Mesothelial cell of epicardium (in vitro differentiated cells): ENCODE results near the gene RTEL1. TPM values are rescaled to one million over a fixed set of nuclear protein-coding genes. Genes with fewer than 3 reads are reported as not detected.

Experiments
- DNase-seq, 2 experiments: peaks; one replicate each; pipeline ENCODE4 v3.0.0; 2021; ENCODE audit warnings: low spot score in 2 of 2; ENCODE audit not compliant: unreplicated experiment in 2 of 2
- H3K27ac Mint-ChIP-seq: 2 replicates; pipeline ENCODE4 v1.8.0; 2021; ENCODE audit warnings: mixed read lengths
- H3K27me3 Mint-ChIP-seq: 2 replicates; pipeline ENCODE4 v1.8.0; 2021; ENCODE audit warnings: low read depth, mixed read lengths
- H3K36me3 Mint-ChIP-seq: 2 replicates; pipeline ENCODE4 v1.8.0; 2021; ENCODE audit warnings: mixed read lengths
- H3K4me1 Mint-ChIP-seq: 2 replicates; pipeline ENCODE4 v1.8.0; 2021; ENCODE audit warnings: mixed read lengths
- H3K4me3 Mint-ChIP-seq: 2 replicates; pipeline ENCODE4 v1.8.0; 2021; ENCODE audit warnings: mild to moderate bottlenecking, moderate library complexity, mixed read lengths
- H3K9me3 Mint-ChIP-seq: 2 replicates; pipeline ENCODE4 v1.8.0; 2021; ENCODE audit warnings: mixed read lengths
- total RNA-seq: library from RNA; stranded (reverse); gene quantifications from 3 replicates; pipeline ENCODE4 v1.2.1, GENCODE V29; 2021
- TF ChIP-seq, protein P1 (sequence below): fragments of 200-600 bp; sonication (generic); IDR thresholded peaks from one replicate; pipeline ENCODE4 v1.5.0; 2021; ENCODE audit warnings: antibody characterized with exemption; ENCODE audit not compliant: unreplicated experiment

Gene RTEL1
- total RNA-seq, 1 donor from 2014 or later, result 38.7 TPM

DNA sequence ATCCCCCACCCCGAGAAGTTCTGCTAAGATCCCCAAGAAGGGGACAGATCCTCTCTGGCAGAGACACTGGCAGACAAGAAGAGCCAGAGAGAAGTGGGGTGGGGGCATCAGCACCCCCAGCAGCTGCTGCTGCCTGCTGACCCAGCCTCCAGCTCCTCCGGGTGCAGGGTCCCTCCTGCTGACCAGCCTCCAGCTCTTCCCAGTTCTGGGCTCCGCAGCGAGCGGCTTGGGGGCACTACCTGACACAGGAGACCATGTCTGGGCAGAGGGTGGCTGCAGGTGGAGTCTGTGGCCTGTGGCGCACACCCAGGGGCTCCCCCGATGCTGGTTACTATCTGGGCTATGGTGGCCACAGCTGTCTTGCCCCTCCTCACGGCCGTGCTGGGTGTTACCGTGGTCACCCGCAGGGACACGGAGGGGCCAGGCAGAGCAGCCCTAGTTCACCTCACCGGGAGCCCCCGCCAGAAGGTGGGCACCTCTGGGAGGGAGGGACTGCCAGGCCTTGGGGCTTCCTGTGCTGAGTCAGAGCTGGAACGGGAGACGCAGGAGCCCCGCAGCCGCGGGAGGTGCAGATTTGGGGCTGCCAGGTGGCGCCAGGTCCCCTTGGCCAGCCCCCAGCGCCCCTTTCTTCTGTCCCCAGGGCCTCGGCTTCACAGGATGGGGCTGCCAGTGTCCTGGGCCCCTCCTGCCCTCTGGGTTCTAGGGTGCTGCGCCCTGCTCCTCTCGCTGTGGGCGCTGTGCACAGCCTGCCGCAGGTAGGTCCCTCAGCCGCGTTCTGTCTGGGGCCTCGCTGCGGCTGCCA, 79.0 kb downstream of the RTEL1 start:
- H3K27me3 Mint-ChIP-seq, result peaks cover 7% of the 10 kb centered on the region
- TF ChIP-seq, protein P1, sequence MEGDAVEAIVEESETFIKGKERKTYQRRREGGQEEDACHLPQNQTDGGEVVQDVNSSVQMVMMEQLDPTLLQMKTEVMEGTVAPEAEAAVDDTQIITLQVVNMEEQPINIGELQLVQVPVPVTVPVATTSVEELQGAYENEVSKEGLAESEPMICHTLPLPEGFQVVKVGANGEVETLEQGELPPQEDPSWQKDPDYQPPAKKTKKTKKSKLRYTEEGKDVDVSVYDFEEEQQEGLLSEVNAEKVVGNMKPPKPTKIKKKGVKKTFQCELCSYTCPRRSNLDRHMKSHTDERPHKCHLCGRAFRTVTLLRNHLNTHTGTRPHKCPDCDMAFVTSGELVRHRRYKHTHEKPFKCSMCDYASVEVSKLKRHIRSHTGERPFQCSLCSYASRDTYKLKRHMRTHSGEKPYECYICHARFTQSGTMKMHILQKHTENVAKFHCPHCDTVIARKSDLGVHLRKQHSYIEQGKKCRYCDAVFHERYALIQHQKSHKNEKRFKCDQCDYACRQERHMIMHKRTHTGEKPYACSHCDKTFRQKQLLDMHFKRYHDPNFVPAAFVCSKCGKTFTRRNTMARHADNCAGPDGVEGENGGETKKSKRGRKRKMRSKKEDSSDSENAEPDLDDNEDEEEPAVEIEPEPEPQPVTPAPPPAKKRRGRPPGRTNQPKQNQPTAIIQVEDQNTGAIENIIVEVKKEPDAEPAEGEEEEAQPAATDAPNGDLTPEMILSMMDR, result no peak
- H3K4me1 Mint-ChIP-seq, result no peaks in the 10 kb centered on the region
- no peak overlapping the region for H3K27ac Mint-ChIP-seq
- no peak for DNase-seq
- peaks cover 14% of the 10 kb centered on the region for H3K36me3 Mint-ChIP-seq
- no peaks in the 10 kb centered on the region for H3K9me3 Mint-ChIP-seq
- H3K4me3 Mint-ChIP-seq, result no peak overlapping the region

DNA sequence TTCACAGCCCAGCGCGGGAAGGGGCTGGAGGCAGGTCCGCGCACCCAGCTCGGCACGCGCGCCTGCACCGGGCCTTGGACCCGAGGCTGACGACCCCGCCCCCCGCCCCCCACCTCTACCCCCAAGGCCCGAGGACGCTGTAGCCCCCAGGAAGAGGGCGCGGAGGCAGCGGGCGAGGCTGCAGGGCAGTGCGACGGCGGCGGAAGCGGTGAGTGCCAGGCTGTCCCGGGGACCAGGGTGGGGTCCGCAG, 79.5 kb downstream of the RTEL1 start:
- Mint-ChIP-seq H3K36me3 (peaks cover 14% of the 10 kb centered on the region), H3K4me1 (no peaks in the 10 kb centered on the region), H3K27me3 (peaks cover 7% of the 10 kb centered on the region), H3K27ac (no peak overlapping the region), H3K9me3 (no peaks in the 10 kb centered on the region), H3K4me3 (no peak overlapping the region)
- TF ChIP-seq, protein P1, result no peak
- DNase-seq, result no peak

DNA sequence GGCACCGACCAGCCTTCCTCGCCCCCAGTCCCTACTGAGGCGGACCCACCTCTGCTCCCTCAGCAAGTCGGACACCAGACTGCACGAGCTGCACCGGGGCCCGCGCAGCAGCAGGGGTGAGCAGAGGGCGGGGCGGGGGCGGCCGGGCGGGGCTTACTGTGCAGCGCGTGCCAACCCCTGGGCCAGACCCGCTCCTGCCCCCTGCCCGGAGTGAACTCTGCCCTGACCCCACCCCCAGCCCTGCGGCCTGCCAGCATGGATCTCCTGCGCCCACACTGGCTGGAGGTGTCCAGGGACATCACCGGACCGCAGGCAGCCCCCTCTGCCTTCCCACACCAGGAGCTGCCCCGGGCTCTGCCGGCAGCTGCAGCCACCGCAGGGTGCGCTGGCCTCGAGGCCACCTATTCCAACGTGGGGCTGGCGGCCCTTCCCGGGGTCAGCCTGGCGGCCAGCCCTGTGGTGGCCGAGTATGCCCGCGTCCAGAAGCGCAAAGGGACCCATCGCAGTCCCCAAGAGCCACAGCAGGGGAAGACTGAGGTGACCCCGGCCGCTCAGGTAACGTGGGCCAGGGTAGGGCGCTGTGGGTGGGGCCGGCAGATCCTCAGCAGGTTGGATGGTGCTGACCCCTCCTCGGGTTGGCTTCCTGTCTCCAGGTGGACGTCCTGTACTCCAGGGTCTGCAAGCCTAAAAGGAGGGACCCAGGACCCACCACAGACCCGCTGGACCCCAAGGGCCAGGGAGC, 80.0 kb downstream of the RTEL1 start:
- DNase-seq, result no peak
- Mint-ChIP-seq H3K27ac (no peak overlapping the region), H3K4me3 (peak overlapping the region; percentile 37), H3K27me3 (peaks cover 7% of the 10 kb centered on the region), H3K36me3 (peaks cover 14% of the 10 kb centered on the region), H3K9me3 (no peaks in the 10 kb centered on the region), H3K4me1 (no peaks in the 10 kb centered on the region)
- TF ChIP-seq, protein P1, result no peak

DNA sequence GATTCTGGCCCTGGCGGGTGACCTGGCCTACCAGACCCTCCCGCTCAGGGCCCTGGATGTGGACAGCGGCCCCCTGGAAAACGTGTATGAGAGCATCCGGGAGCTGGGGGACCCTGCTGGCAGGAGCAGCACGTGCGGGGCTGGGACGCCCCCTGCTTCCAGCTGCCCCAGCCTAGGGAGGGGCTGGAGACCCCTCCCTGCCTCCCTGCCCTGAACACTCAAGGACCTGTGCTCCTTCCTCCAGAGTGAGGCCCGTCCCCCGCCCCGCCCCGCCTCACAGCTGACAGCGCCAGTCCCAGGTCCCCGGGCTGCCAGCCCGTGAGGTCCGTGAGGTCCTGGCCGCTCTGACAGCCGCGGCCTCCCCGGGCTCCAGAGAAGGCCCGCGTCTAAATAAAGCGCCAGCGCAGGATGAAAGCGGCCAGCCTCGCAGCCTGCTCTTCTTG, 80.6 kb downstream of the RTEL1 start:
- no peaks in the 10 kb centered on the region for H3K9me3 Mint-ChIP-seq
- no peak overlapping the region for H3K27ac Mint-ChIP-seq
- H3K4me3 Mint-ChIP-seq, result peak overlapping the region; percentile 37
- peaks cover 7% of the 10 kb centered on the region for H3K27me3 Mint-ChIP-seq
- H3K4me1 Mint-ChIP-seq, result no peaks in the 10 kb centered on the region
- TF ChIP-seq, protein P1, result no peak
- peaks cover 11% of the 10 kb centered on the region for H3K36me3 Mint-ChIP-seq
- no peak for DNase-seq

DNA sequence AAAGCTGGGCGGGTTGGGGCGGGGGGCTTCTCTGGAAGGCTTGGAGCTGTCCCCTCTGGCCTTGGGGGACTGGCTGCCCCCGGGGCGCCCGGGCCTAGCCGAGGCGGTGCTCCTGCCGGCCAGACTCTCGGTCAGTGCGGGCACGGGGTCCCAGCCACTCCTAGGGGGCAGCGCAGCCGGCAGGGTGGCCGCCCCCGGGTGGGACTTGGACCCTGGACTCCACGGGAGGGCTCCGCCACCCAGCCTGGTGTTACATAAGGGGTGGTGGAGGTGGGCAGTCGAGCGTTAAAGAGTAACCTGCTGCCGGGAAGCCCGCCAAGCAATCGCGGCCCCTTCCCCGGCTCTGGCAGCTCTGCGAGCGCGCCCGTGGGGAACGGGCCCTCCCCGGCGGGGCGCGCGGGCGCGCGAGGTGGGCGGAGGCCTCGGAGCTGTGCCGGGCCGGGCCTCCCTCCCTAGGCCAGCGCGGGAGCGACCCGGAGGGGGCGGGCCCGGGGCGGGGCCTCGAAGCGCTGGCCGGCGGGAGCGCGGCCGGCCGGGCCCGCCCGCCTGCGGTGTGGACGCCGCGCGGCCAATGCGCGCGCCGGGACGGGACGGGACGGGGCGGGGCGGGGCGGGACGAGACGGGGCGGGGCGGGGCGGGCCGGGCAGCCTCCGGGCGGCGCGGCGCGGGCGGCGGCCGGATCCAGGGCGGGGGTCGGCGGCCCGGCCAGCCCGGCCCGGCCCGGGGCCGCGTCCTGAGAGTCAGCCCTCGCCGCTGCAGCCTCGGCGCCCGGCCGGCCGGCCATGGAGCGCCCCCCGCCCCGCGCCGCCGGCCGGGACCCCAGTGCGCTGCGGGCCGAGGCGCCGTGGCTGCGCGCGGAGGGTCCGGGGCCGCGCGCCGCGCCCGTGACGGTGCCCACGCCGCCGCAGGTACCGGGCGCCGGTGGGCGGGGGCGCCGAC, 81.3 kb downstream of the RTEL1 start, which contains the start of gene SLC2A4RG:
Gene SLC2A4RG (plus strand): TSS at position 647 of the 940 bp plus-strand sequence. CDS start 137 bp downstream, at position 784.
- DNase-seq, result peak in 1 of 2 experiments; percentile 72
- Mint-ChIP-seq H3K27me3 (peaks cover 7% of the 10 kb centered on the region), H3K4me1 (no peaks in the 10 kb centered on the region), H3K36me3 (peaks cover 6% of the 10 kb centered on the region), H3K4me3 (peak within 1 kb of the TSS; percentile 70), H3K27ac (no peak within 1 kb of the TSS), H3K9me3 (no peaks in the 10 kb centered on the region)
- TF ChIP-seq, protein P1, result no peak
